Tibial nerve (tissue), 4 donors: ENCODE measurements around the gene GPR158.

ENCODE experiments used
- EP300 ChIP-seq, 2 donors: sonication (generic); formaldehyde crosslinking; IDR thresholded peaks; one replicate each; pipeline ENCODE4 v1.6.1; 2017; ENCODE audit warnings: antibody characterized with exemption in 2 of 2, mild to moderate bottlenecking in 1 of 2
- TF ChIP-seq, protein P1 (sequence below), 5 experiments: fragments of 200-600 bp in 3 of 5; fragments of 450-650 bp in 2 of 5; sonication (generic) in 3 of 5; IDR thresholded peaks; one replicate each; pipeline ENCODE4 v1.5.1; 2016 to 2019; ENCODE audit warnings: antibody characterized with exemption in 5 of 5, mild to moderate bottlenecking in 3 of 5, moderate library complexity in 2 of 5

DNA sequence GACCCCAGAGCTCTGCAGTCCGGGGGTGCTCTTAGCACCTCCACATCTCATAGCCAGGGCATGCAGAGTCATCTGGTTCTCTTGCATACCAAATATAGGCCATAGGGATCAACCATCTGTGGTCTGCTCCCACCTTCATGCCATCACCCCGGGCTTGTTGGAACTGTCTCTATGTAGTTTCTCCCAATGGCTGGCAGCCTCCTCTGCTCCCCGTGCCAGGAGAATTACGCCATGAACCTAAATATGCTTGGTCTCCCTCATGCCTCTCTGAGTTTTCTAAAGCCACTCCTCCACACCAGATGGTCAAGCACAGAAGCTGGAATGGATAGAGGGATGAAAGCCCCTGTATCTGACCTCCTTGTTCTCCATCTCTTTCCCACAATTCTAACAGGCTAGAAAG is 456.7 kb downstream of the GPR158 start:
- TF ChIP-seq, protein P1, sequence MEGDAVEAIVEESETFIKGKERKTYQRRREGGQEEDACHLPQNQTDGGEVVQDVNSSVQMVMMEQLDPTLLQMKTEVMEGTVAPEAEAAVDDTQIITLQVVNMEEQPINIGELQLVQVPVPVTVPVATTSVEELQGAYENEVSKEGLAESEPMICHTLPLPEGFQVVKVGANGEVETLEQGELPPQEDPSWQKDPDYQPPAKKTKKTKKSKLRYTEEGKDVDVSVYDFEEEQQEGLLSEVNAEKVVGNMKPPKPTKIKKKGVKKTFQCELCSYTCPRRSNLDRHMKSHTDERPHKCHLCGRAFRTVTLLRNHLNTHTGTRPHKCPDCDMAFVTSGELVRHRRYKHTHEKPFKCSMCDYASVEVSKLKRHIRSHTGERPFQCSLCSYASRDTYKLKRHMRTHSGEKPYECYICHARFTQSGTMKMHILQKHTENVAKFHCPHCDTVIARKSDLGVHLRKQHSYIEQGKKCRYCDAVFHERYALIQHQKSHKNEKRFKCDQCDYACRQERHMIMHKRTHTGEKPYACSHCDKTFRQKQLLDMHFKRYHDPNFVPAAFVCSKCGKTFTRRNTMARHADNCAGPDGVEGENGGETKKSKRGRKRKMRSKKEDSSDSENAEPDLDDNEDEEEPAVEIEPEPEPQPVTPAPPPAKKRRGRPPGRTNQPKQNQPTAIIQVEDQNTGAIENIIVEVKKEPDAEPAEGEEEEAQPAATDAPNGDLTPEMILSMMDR (IDR thresholded peaks at IDR 0.05) = no peak
- no peak for TF ChIP-seq EP300 (IDR thresholded peaks at IDR 0.05)
